ENCODE data around the gene ST6GALNAC3.

Gene ST6GALNAC3

GRCh38 chr1:76303340-76303717 is 228.8 kb downstream of the ST6GALNAC3 start (continued):
- TF ChIP-seq FEZF1 (tag by site-specific recombination; IDR thresholded peaks at IDR 0.05) (peak; percentile 21; the same call in 1 of the 2 replicates), ZIC2 (tag by site-specific recombination; IDR thresholded peaks at IDR 0.05) (peak; percentile 47)

DNA sequence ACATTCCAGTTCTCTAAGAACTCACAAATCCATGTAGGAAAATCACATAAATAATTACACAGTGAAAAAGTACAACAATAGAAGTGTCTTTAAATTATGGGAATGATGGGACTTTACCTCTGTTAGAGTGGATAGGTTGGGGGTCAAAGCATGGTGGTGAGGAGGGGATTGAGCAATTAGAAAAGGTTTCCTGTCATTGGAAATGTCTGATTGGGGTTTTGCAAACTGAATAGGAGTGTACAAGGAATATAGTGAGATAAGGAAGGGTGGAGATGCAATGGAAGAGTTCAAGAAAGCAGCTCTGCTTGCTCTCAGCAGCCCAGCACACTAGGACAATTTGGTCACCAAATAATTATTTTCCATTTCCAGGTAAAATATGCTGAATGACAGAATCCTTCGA is 238.8 kb downstream of the ST6GALNAC3 start:
- no peaks in the 10 kb centered on the region for H3K4me1 ChIP-seq (ENCODE audit: control insufficient read depth, insufficient read depth, low read length)
- ChIA-PET CTCF (no interaction called here), POLR2A (no interaction called here)
- H3K36me3 ChIP-seq (ENCODE audit: control insufficient read depth in 2 of 2, insufficient read depth in 1 of 2, low read length in 2 of 2), result no peaks in the 10 kb centered on the region
- H3K27ac ChIP-seq (ENCODE audit: extremely low read depth, low read depth, low read length), result no peak overlapping the region
- peak; percentile 63 for TF ChIP-seq ZFP3 (tag by site-specific recombination; IDR thresholded peaks at IDR 0.05; ENCODE audit: low read depth)
- TF ChIP-seq ZNF23 (tag by site-specific recombination; IDR thresholded peaks at IDR 0.05; ENCODE audit: borderline replicate concordance), result no peak
- TF ChIP-seq, protein P1, sequence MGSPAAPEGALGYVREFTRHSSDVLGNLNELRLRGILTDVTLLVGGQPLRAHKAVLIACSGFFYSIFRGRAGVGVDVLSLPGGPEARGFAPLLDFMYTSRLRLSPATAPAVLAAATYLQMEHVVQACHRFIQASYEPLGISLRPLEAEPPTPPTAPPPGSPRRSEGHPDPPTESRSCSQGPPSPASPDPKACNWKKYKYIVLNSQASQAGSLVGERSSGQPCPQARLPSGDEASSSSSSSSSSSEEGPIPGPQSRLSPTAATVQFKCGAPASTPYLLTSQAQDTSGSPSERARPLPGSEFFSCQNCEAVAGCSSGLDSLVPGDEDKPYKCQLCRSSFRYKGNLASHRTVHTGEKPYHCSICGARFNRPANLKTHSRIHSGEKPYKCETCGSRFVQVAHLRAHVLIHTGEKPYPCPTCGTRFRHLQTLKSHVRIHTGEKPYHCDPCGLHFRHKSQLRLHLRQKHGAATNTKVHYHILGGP (tag by site-specific recombination; IDR thresholded peaks at IDR 0.05), result no peak
- no peak for TF ChIP-seq ZIC2 (tag by site-specific recombination; IDR thresholded peaks at IDR 0.05)
- TF ChIP-seq SETDB1 (IDR thresholded peaks at IDR 0.05; ENCODE audit: insufficient read length, low read length), result no peak
- no peak for TF ChIP-seq GFI1B (tag by site-specific recombination; IDR thresholded peaks at IDR 0.05)
- no peak for TF ChIP-seq ZFHX2 (tag by site-specific recombination; conservative IDR thresholded peaks at IDR 0.05)
- no peaks in the 10 kb centered on the region for H3K9me3 ChIP-seq (ENCODE audit: control insufficient read depth, insufficient read depth, low read depth, low read length)
- no peak overlapping the region for H3K4me3 ChIP-seq (ENCODE audit: low read depth, low read length)

GRCh38 chr1:76314730-76315129 is 240.2 kb downstream of the ST6GALNAC3 start:
- ChIA-PET CTCF (interaction anchor here (0.8 kb wide), 1 partner anchor 14 kb away, joined by 5 read pairs; no protein-coding TSS in a partner anchor), POLR2A (no interaction called here)
- Histone ChIP-seq H3K36me3 (ENCODE audit: control insufficient read depth in 2 of 2, insufficient read depth in 1 of 2, low read length in 2 of 2) (no peaks in the 10 kb centered on the region), H3K9me3 (ENCODE audit: control insufficient read depth, insufficient read depth, low read depth, low read length) (no peaks in the 10 kb centered on the region), H3K4me3 (ENCODE audit: low read depth, low read length) (no peak overlapping the region), H3K27ac (ENCODE audit: extremely low read depth, low read depth, low read length) (no peak overlapping the region), H3K4me1 (ENCODE audit: control insufficient read depth, insufficient read depth, low read length) (no peaks in the 10 kb centered on the region)
- TF ChIP-seq ZNF600 (tag by site-specific recombination; IDR thresholded peaks at IDR 0.05) (no peak), PRDM2 (tag by site-specific recombination; IDR thresholded peaks at IDR 0.05; ENCODE audit: borderline replicate concordance) (no peak), ZNF645 (tag by site-specific recombination; IDR thresholded peaks at IDR 0.05) (no peak), ZNF175 (tag by site-specific recombination; IDR thresholded peaks at IDR 0.05) (no peak), ZNF777 (tag by site-specific recombination; IDR thresholded peaks at IDR 0.05; ENCODE audit: borderline replicate concordance) (no peak), ZBTB11 (tag by site-specific recombination; conservative IDR thresholded peaks at IDR 0.05; ENCODE audit: low read depth) (no peak), GLIS2 (tag by site-specific recombination; IDR thresholded peaks at IDR 0.05) (no peak)
- TF ChIP-seq, protein P2, sequence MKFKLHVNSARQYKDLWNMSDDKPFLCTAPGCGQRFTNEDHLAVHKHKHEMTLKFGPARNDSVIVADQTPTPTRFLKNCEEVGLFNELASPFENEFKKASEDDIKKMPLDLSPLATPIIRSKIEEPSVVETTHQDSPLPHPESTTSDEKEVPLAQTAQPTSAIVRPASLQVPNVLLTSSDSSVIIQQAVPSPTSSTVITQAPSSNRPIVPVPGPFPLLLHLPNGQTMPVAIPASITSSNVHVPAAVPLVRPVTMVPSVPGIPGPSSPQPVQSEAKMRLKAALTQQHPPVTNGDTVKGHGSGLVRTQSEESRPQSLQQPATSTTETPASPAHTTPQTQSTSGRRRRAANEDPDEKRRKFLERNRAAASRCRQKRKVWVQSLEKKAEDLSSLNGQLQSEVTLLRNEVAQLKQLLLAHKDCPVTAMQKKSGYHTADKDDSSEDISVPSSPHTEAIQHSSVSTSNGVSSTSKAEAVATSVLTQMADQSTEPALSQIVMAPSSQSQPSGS (tag by site-specific recombination; IDR thresholded peaks at IDR 0.05; ENCODE audit: low read depth), result no peak
- TF ChIP-seq, protein P3, sequence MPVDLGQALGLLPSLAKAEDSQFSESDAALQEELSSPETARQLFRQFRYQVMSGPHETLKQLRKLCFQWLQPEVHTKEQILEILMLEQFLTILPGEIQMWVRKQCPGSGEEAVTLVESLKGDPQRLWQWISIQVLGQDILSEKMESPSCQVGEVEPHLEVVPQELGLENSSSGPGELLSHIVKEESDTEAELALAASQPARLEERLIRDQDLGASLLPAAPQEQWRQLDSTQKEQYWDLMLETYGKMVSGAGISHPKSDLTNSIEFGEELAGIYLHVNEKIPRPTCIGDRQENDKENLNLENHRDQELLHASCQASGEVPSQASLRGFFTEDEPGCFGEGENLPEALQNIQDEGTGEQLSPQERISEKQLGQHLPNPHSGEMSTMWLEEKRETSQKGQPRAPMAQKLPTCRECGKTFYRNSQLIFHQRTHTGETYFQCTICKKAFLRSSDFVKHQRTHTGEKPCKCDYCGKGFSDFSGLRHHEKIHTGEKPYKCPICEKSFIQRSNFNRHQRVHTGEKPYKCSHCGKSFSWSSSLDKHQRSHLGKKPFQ (tag by site-specific recombination; IDR thresholded peaks at IDR 0.05), result no peak

All from HEK293 (cell line).